ENCODE results near the gene SIT1. TPM values are rescaled to one million over a fixed set of nuclear protein-coding genes. Genes with fewer than 3 reads are reported as not detected.
"Not testable (repeated sequence)": the region's sequence is repeated elsewhere in the genome, so short reads cannot be mapped to it uniquely, and the experiment has no call there.

SIT1 gene
- total RNA-seq, 1 experiment from 2014 or later: not detected

GRCh38 chr9:35637427-35637955 lies 13.2 kb downstream of the SIT1 start:
- DNase-seq (ENCODE audit: low read depth): not testable (repeated sequence)

- not testable (repeated sequence) for DNase-seq (ENCODE audit: low read depth)
Observed at GRCh38 chr9:35636877-35637246, 13.9 kb downstream of the SIT1 start.

DNA sequence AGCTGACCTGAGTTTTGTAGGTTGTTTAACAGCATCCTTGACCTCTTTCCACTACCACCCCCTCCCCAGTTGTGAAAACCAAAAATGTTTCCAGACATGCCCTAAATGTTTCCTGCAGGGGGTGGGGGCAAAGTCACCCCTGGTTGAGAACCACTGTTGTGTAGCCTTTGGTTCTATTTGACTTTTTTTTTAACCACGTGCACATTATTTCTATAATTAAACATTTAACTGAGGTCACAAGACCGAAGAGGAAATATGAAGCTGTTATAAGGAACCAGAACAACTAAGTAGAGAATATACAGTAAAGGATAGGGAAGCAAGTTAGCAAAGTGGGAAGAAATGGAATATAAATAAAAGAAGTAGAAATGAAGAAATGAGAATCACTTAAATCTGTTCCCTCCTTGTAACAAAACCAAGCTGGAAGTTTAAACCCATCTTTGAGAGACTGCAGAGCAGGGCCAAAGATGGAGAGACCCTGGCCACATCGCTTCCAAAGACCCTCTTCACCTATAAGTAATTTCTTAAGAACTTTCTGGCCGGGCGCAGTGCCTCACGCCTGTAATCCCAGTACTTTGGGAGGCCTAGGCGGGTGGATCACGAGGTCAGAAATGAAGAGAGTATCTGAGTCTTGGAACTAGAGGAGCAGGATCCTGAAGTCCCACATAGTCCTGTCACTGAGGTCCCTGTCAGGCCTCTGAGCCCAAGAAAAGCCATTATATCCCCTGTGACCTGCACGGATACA lies 14.4 kb downstream of the SIT1 start:
- DNase-seq (ENCODE audit: low read depth): no peak

DNA sequence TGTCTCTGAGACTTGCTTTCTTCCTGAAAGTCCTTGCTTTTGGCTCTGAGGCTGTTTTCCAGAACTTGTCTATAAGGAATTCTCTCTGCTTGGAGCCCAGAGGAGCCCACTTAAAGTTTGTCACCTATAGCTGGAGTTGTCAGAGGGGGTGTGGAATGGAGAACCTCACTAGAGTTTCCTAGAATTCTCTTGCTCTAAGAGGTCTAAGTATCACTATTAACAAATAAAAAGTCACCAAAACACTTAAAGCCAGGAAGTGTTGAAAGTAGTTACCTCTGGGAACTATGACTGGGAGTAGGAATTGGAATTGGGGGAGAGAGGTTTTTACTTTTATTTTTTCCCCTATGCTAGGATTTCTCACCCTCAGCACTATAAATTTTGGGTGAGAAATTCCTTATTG lies 15.0 kb downstream of the SIT1 start:
- DNase-seq (ENCODE audit: low read depth): no peak

GRCh38 chr9:35629597-35629996 lies 21.1 kb downstream of the SIT1 start:
- DNase-seq (ENCODE audit: low read depth): no peak

DNA sequence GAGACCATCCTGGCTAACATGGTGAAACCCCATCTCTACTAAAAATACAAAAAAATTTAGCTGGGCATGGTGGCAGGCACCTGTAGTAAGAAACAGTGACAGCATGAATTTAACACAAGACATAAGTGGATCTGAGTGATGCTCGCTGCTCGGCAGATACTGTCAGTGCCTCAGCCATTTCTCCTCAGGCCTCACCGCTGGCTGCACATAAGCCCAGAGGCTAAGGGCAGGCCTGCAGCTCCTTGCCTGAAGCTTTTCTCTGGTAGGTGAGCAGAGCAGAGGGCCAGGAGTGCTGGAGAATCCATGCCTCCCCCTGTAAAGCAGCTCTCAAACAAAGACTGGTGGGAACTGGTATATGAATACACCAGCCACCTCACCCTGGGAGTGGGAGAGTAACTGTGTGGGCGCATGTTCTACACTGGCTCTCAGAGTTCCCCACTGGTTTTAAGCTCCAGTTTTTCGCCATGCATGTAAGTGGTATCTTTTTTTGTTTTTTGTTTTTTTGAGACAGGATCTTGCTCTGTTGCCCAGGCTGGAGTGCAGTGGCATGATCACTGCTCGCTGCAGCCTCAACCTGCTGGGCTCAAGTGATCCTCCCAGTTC lies 22.2 kb downstream of the SIT1 start:
- DNase-seq (ENCODE audit: low read depth): no peak

GRCh38 chr9:35627575-35627974 lies 23.2 kb downstream of the SIT1 start:
- no peak for DNase-seq (ENCODE audit: low read depth)

DNA sequence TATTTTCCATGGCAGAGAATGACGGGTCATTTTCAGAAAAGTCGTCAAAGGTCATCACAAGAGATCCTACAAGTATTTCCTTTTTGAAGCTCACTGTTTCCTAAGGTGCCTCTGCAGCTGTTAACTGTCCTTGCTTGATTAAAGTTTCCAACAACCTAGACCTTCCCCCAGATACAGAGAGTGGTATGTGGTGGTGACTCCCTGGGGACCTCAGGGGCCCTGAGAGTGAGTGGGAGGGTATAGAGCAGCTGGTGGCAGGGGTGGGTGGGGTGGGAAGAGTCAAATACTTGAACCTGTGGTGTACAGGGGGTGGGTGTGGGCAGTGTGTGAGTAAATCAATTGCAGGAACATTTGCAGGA lies 31.0 kb downstream of the SIT1 start:
- no peak for DNase-seq (ENCODE audit: low read depth)

DNA sequence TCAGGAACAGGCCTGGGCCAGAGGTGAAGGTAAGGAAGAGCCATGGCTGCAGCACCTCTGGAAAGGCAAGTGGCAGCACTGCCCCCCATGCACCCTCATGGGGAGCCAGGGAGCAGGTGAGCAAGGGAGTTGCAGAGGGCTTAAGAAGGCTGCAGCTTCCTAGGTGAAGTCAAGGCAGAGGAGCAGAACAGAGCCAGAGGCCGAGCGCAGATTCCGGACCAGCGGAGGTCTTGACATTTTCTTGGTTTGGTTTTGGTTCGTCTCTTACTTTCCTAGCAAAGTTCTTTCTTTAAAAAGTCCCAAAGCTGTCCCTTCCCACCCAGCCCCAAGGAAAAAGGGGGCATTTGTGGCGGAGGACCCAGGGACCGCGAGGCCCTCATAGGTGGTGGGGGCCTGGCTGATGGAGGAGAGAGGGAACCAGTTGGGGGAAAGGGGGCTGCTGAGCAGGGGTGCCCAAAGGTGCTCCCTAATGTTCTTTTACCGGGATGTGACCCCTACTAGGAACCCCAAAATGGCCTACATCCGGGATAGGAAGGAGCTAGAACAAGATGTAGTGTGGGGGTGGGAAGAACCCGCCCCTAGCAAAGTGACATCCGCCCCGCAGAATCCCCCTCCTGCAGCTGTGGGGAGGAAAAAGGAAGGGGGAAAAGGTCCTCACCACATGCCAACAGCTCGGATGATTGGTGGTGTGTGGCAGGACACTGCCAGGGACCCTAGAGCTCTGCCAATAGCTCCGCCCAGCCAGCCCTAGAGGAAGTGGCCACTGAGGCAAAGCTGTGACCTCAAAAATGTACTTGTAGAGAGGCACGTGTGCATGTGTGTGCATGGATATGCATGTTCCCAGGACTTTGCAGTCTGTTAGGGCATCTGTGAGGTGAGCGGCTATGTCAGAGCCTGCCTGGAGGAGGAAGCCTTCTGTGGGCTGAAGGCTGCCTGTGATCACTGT lies 31.6 kb downstream of the SIT1 start:
- DNase-seq (ENCODE audit: low read depth): peak; percentile 15

GRCh38 chr9:35618325-35618727 lies 32.4 kb downstream of the SIT1 start, which contains the start of gene CD72:
TSS of gene CD72 (minus strand) at chr9:35618413. CDS start at chr9:35618303, 110 bp downstream.
- DNase-seq (ENCODE audit: low read depth): no peak

- DNase-seq (ENCODE audit: low read depth): no peak
Observed at GRCh38 chr9:35617548-35617947, 33.2 kb downstream of the SIT1 start.

- DNase-seq (ENCODE audit: low read depth): no peak
Observed at GRCh38 chr9:35616681-35617459, 33.9 kb downstream of the SIT1 start.

- no peak for DNase-seq (ENCODE audit: low read depth)
Observed at GRCh38 chr9:35615981-35616680, 34.6 kb downstream of the SIT1 start.

GRCh38 chr9:35612843-35613242 lies 37.9 kb downstream of the SIT1 start:
- DNase-seq (ENCODE audit: low read depth): no peak

- DNase-seq (ENCODE audit: low read depth): not testable (repeated sequence)
Observed at GRCh38 chr9:35612066-35612465, 38.7 kb downstream of the SIT1 start.

DNA sequence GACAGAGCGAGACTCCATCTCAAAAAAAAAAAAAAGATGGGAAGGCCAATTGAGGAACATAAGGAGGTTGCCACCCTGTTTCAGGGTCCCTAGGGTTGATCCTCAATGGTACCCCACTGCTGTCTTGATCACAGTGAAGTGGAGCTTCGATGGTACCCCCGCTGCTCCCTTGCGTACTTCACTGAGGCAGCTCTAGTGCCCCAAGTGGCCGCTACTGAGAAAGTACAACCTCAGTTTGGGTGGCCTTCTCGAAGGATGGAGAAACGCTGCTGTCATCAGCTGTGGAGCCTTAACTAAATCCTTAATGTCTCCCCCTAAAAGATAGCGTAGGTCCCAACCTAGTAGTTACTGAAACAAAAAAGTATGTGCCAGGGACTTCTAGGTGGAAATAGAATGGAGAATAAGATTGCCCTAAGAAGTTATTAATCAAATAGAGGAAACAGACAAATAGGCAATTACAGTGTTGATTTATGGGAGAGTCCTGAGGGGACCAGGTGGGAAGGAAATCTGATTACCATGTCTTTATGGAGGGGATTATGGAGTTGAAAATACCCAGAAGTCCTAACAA lies 39.4 kb downstream of the SIT1 start:
- no peak for DNase-seq (ENCODE audit: low read depth)

DNA sequence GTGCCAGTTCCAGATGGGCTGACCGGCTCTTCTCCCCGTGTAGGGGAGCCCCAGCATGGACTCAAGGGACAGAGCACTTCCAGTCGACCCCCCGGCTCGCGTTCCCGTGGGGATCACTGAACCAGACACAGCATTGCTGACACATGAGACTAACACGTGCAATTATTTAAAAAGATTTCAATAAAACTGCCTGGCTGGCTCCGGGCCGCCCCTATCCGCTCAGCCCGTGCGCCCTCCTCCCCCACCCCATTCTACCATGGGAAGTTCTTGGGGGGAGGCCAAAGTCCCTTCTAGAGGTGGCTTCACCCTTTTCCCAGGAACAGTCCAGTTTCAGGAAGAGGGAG lies 40.9 kb downstream of the SIT1 start:
- DNase-seq (ENCODE audit: low read depth): no peak

GRCh38 chr9:35609001-35609819 lies 41.5 kb downstream of the SIT1 start:
- DNase-seq (ENCODE audit: low read depth): no peak

DNA sequence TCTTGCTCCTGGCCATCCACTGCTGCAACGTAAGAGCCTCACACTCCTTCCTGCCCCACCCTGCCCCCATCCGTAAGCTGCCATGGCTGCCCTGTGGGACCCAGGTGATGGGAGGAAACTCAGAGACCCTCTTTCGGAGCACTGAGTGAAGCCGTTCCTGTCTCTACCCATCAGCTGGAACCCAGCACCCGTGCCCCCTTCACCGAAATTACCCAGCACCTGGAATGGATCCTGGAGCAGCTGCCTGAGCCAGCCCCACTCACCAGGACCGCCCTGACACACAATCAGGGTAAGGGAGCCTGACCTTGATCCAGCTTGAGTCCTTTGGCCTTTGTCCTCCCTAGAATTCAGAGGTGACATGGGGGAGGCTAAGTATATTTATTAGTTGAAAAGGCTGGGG lies 42.5 kb downstream of the SIT1 start:
- DNase-seq (ENCODE audit: low read depth): no peak
